ENCODE measurements around the gene STARD7.

STARD7 gene

GRCh38 chr2:96135621-96136020, 73.0 kb downstream of the STARD7 start:
- DNase-seq (ENCODE audit: low spot score), result no peak

- DNase-seq (ENCODE audit: low spot score), result no peak
Observed at GRCh38 chr2:96135171-96135570, 73.5 kb downstream of the STARD7 start.
